Liver (tissue), 3 donors: ENCODE results near the gene SLC12A8.

ENCODE experiments used
- GABPA ChIP-seq, 2 donors: IDR thresholded peaks in 1 of 2; conservative IDR thresholded peaks in 1 of 2; 2 replicates each; pipeline ENCODE4 v1.6.1; 2016; ENCODE audit warnings: antibody characterized with exemption in 2 of 2, mild to moderate bottlenecking in 1 of 2, moderate library complexity in 1 of 2
- HNF4A ChIP-seq, 2 donors: conservative IDR thresholded peaks; 2 replicates each; pipeline ENCODE4 v1.6.1; 2016; ENCODE audit warnings: antibody characterized with exemption in 2 of 2, mild to moderate bottlenecking in 2 of 2
- JUND ChIP-seq, 2 donors: IDR thresholded peaks; 2 replicates each; pipeline ENCODE4 v1.6.1; 2016; ENCODE audit warnings: antibody characterized with exemption in 2 of 2
- RAD21 ChIP-seq, 2 donors: IDR thresholded peaks; 2 replicates each; pipeline ENCODE4 v1.6.1; 2016; ENCODE audit warnings: antibody characterized with exemption in 2 of 2, mild to moderate bottlenecking in 2 of 2
- YY1 ChIP-seq: IDR thresholded peaks from 2 replicates; pipeline ENCODE4 v1.6.1; 2016; ENCODE audit warnings: antibody characterized with exemption, mild to moderate bottlenecking
- TF ChIP-seq, protein P1 (sequence below): IDR thresholded peaks from 2 replicates; pipeline ENCODE4 v1.6.1; 2016; ENCODE audit warnings: antibody characterized with exemption
- TF ChIP-seq, protein P2 (sequence below): IDR thresholded peaks from 2 replicates; pipeline ENCODE4 v1.6.1; 2016; ENCODE audit warnings: antibody characterized with exemption, mild to moderate bottlenecking
- TF ChIP-seq, protein P3 (sequence below): fragments of 150-350 bp; IDR thresholded peaks from 2 replicates; pipeline ENCODE4 v1.5.1; 2017; ENCODE audit warnings: improper control_type of control experiment, low read depth, low read length; ENCODE audit not compliant: missing input control
- TF ChIP-seq, protein P4 (sequence below): IDR thresholded peaks from 2 replicates; pipeline ENCODE4 v1.6.1; 2016; ENCODE audit warnings: antibody characterized with exemption
- donor health status: healthy.
- donor health status: healthy.

DNA sequence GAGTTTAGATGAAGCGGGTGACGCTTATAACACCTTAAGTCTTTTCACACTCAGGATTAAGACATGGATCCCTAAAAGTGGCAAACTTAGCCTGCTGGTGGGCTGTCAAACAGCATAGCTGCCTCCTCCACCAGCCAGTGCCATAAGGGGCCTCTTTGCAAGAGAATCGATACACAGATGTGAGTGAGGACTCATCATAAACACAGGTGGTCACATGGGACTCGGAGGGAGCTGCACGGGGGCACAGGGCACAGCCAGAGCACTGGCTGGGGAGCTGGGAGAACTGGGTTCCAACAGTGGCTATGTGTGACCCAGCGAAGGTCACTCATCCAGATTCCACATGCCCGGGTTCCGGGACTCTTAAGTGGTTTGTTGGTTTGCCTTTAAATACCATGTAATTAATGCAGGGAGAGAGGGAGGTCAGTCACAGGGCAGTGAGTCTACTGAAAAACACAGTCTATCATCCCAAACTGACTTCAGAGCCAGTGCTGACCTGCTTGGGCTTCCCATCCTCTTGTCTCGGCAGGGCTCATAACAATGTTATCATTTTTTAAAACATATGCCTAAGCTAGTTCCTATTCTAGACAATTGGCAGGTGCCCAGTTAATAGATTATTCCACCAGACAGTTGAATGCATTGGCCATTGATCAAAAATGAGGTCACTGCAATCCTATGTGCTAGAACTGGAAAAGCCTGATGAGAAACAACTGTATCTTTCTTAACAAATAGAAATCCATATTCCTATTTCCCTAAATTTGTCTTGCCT lies 51.8 kb downstream of the SLC12A8 start:
- no peak for TF ChIP-seq RAD21 (IDR thresholded peaks at IDR 0.05)
- TF ChIP-seq HNF4A (conservative IDR thresholded peaks at IDR 0.05), result no peak
- TF ChIP-seq, protein P1, sequence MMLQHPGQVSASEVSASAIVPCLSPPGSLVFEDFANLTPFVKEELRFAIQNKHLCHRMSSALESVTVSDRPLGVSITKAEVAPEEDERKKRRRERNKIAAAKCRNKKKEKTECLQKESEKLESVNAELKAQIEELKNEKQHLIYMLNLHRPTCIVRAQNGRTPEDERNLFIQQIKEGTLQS, result no peak
- TF ChIP-seq, protein P2, sequence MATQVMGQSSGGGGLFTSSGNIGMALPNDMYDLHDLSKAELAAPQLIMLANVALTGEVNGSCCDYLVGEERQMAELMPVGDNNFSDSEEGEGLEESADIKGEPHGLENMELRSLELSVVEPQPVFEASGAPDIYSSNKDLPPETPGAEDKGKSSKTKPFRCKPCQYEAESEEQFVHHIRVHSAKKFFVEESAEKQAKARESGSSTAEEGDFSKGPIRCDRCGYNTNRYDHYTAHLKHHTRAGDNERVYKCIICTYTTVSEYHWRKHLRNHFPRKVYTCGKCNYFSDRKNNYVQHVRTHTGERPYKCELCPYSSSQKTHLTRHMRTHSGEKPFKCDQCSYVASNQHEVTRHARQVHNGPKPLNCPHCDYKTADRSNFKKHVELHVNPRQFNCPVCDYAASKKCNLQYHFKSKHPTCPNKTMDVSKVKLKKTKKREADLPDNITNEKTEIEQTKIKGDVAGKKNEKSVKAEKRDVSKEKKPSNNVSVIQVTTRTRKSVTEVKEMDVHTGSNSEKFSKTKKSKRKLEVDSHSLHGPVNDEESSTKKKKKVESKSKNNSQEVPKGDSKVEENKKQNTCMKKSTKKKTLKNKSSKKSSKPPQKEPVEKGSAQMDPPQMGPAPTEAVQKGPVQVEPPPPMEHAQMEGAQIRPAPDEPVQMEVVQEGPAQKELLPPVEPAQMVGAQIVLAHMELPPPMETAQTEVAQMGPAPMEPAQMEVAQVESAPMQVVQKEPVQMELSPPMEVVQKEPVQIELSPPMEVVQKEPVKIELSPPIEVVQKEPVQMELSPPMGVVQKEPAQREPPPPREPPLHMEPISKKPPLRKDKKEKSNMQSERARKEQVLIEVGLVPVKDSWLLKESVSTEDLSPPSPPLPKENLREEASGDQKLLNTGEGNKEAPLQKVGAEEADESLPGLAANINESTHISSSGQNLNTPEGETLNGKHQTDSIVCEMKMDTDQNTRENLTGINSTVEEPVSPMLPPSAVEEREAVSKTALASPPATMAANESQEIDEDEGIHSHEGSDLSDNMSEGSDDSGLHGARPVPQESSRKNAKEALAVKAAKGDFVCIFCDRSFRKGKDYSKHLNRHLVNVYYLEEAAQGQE, result no peak
- TF ChIP-seq, protein P3, sequence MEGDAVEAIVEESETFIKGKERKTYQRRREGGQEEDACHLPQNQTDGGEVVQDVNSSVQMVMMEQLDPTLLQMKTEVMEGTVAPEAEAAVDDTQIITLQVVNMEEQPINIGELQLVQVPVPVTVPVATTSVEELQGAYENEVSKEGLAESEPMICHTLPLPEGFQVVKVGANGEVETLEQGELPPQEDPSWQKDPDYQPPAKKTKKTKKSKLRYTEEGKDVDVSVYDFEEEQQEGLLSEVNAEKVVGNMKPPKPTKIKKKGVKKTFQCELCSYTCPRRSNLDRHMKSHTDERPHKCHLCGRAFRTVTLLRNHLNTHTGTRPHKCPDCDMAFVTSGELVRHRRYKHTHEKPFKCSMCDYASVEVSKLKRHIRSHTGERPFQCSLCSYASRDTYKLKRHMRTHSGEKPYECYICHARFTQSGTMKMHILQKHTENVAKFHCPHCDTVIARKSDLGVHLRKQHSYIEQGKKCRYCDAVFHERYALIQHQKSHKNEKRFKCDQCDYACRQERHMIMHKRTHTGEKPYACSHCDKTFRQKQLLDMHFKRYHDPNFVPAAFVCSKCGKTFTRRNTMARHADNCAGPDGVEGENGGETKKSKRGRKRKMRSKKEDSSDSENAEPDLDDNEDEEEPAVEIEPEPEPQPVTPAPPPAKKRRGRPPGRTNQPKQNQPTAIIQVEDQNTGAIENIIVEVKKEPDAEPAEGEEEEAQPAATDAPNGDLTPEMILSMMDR, result no peak
- no peak for TF ChIP-seq YY1
- TF ChIP-seq, protein P4, sequence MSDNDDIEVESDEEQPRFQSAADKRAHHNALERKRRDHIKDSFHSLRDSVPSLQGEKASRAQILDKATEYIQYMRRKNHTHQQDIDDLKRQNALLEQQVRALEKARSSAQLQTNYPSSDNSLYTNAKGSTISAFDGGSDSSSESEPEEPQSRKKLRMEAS, result no peak
- TF ChIP-seq JUND (IDR thresholded peaks at IDR 0.05), result no peak
- no peak for TF ChIP-seq GABPA (IDR thresholded peaks at IDR 0.05 in 1 of 2, conservative IDR thresholded peaks at IDR 0.05 in 1 of 2)
